Motor neuron (in vitro differentiated cells): ENCODE data around the gene GRB7. TPM values are rescaled to one million over a fixed set of nuclear protein-coding genes. Genes with fewer than 3 reads are reported as not detected.

Experiments
- ATAC-seq, 8 experiments: fragments of 200-7000 bp; cut with Tn5 transposase; replicated peaks in 6 of 8; 2 replicates each; pipeline ENCODE4 v1.8.0; 2021; ENCODE audit warnings: mild to moderate bottlenecking in 8 of 8, moderate library complexity in 8 of 8
- H3K27ac ChIP-seq, 2 donors: fragments of 250-450 bp; sonication (Bioruptor Pico); 2 replicates each; pipeline ENCODE4 v1.9.0; 2021; ENCODE audit warnings: antibody characterized with exemption in 2 of 2, mild to moderate bottlenecking in 2 of 2, moderate library complexity in 1 of 2
- H3K4me1 ChIP-seq, 2 donors: fragments of 250-450 bp; sonication (Bioruptor Pico); replicated peaks in 1 of 2; 2 replicates each; pipeline ENCODE4 v1.6.1; 2021; ENCODE audit warnings: antibody characterized with exemption in 2 of 2, mild to moderate bottlenecking in 2 of 2, moderate library complexity in 1 of 2
- H3K4me3 ChIP-seq, 5 donors: fragments of 250-450 bp; sonication (Bioruptor Pico); 2 replicates each; pipeline ENCODE4 v1.9.0; 2021; ENCODE audit warnings: antibody characterized with exemption in 5 of 5, mild to moderate bottlenecking in 5 of 5, moderate library complexity in 4 of 5
- WGBS, 10 experiments: fragments of 450-650 bp; shearing (Covaris generic); methylation state at CpG; one replicate each; pipeline ENCODE4 v1.0.0; 2022; 5-methylcytosine and 5-hydroxymethylcytosine counted together
- in situ Hi-C, 9 experiments: fragments of 400-800 bp; cut with MboI; loops; one replicate each; pipeline ENCODE4 v1.15.0; 2021; ENCODE audit warnings: low sequenced_read_pairs in 9 of 9, low pct_unique_long_range_greater_than_20kb in 2 of 9; ENCODE audit not compliant: unreplicated experiment in 9 of 9
- total RNA-seq, 8 experiments: library from RNA; unstranded; fragments of 300-600 nt; gene quantifications; 2 replicates each; pipeline versions ENCODE4 v1.2.3 to v1.2.4, GENCODE V29; 2022

GRB7 gene
- total RNA-seq, 8 experiments from 2014 or later: 0.83 to 2.6 (median 1.8) TPM; not detected in 3

GRCh38 chr17:39727556-39727955 lies 10.2 kb upstream of the GRB7 start:
- WGBS, 10 experiments: 60% methylated on average over 3 of the region's 10 CpGs; no CpG with 5 or more reads in 9 of the 10 experiments
- H3K4me1 ChIP-seq: peaks cover 0 to 4% of the 10 kb centered on the region in 2 donors
- ATAC-seq: no peak
- in situ Hi-C loops: loop anchor here in 1 of 9 experiments (25.0 kb wide), 1 partner anchor 115 kb away; the partner anchor contains the start of gene NEUROD2
- no peak overlapping the region for H3K4me3 ChIP-seq
- H3K27ac ChIP-seq: no peak overlapping the region

- peak overlapping the region; percentile 55 to 94 (median 83) for H3K4me3 ChIP-seq
- no peak for ATAC-seq
- in situ Hi-C loops: loop anchor here in 1 of 9 experiments (25.0 kb wide), 1 partner anchor 117 kb away; the partner anchor contains the start of gene NEUROD2
- no peak overlapping the region for H3K27ac ChIP-seq
- WGBS, 10 experiments: 37 to 85% (median 83%) methylated on average over 1 to 4 of the region's 6 CpGs; no CpG with 5 or more reads in 5 of the 10 experiments
- H3K4me1 ChIP-seq: peaks cover 0 to 4% of the 10 kb centered on the region in 2 donors
These were observed 8.4 kb upstream of the GRB7 start for GRCh38 chr17:39729280-39729851.

GRCh38 chr17:39730095-39730921 lies 7.4 kb upstream of the GRB7 start, which contains the start of gene MIEN1:
Gene MIEN1, minus strand, starts transcription at chr17:39730532. Its CDS starts 37 bp downstream, at chr17:39730495.
- peaks cover 0 to 4% of the 10 kb centered on the region in 2 donors for H3K4me1 ChIP-seq
- in situ Hi-C loops: loop anchor here in 1 of 9 experiments (25.0 kb wide), 1 partner anchor 118 kb away; the partner anchor contains the start of gene NEUROD2
- peak within 1 kb of the TSS; percentile 10 to 69 for H3K27ac ChIP-seq
- peak within 1 kb of the TSS; percentile 55 to 94 (median 83) for H3K4me3 ChIP-seq
- whole genome bisulfite sequencing, 10 experiments: 0 to 57% (median 2%) methylated on average over 1 to 13 of the region's 65 CpGs; no CpG with 5 or more reads in 2 of the 10 experiments
- ATAC-seq: peak; percentile 88 to 94 (median 90)

GRCh38 chr17:39732586-39732985 lies 5.2 kb upstream of the GRB7 start:
- Histone ChIP-seq H3K4me3 (no peak overlapping the region), H3K27ac (no peak overlapping the region), H3K4me1 (peaks cover 0 to 4% of the 10 kb centered on the region in 2 donors)
- 73 to 100% (median 93%) methylated on average over 3 of the region's 3 CpGs; no CpG with 5 or more reads in 1 of the 10 experiments for WGBS, 10 experiments
- in situ Hi-C loops: loop anchor here in 1 of 9 experiments (25.0 kb wide), 1 partner anchor 120 kb away; the partner anchor contains the start of gene NEUROD2
- ATAC-seq: no peak

- Histone ChIP-seq H3K4me3 (no peak overlapping the region), H3K27ac (no peak overlapping the region), H3K4me1 (peaks cover 8 to 24% of the 10 kb centered on the region in 2 donors)
- no peak for ATAC-seq
- in situ Hi-C loops: loop anchor here in 1 of 9 experiments (25.0 kb wide), 1 partner anchor 124 kb away; the partner anchor contains the start of gene NEUROD2
- WGBS, 10 experiments: 14 to 43% (median 30%) methylated on average over 1 of the region's 2 CpGs; no CpG with 5 or more reads in 6 of the 10 experiments
These were observed 1.9 kb upstream of the GRB7 start for GRCh38 chr17:39735882-39736281.

GRCh38 chr17:39736319-39737165 lies 1.2 kb upstream of the GRB7 start:
- ATAC-seq: peak in 3 of 8 experiments; percentile 23 to 64 (median 33)
- Histone ChIP-seq H3K4me3 (no peak overlapping the region), H3K4me1 (peaks cover 8 to 24% of the 10 kb centered on the region in 2 donors), H3K27ac (no peak overlapping the region)
- WGBS, 10 experiments: 42 to 78% (median 63%) methylated on average over 1 to 7 of the region's 10 CpGs
- in situ Hi-C loops: loop anchor here in 1 of 9 experiments (25.0 kb wide), 1 partner anchor 124 kb away; the partner anchor contains the start of gene NEUROD2

GRCh38 chr17:39737206-39737759 lies 455 bp upstream of the GRB7 start:
- Histone ChIP-seq H3K4me1 (peaks cover 8 to 24% of the 10 kb centered on the region in 2 donors), H3K27ac (no peak overlapping the region), H3K4me3 (no peak overlapping the region)
- WGBS, 10 experiments: 80 to 100% (median 83%) methylated on average over 1 to 2 of the region's 13 CpGs; no CpG with 5 or more reads in 7 of the 10 experiments
- ATAC-seq: no peak
- in situ Hi-C loops: loop anchor here in 1 of 9 experiments (25.0 kb wide), 1 partner anchor 125 kb away; the partner anchor contains the start of gene NEUROD2

- H3K27ac ChIP-seq: no peak overlapping the region
- WGBS, 10 experiments: no CpG with 5 or more reads among the region's 13 CpGs
- H3K4me1 ChIP-seq: peaks cover 8 to 24% of the 10 kb centered on the region in 2 donors
- in situ Hi-C loops: loop anchor here in 1 of 9 experiments (25.0 kb wide), 1 partner anchor 126 kb away; the partner anchor contains the start of gene NEUROD2
- H3K4me3 ChIP-seq: no peak overlapping the region
- peak in 6 of 8 experiments; percentile 26 to 44 (median 35) for ATAC-seq
These were observed 797 bp downstream of the GRB7 start for GRCh38 chr17:39738568-39738901.

GRCh38 chr17:39738983-39739884 lies 1.5 kb downstream of the GRB7 start:
- WGBS, 10 experiments: 4 to 20% methylated on average over 1 to 5 of the region's 32 CpGs; no CpG with 5 or more reads in 8 of the 10 experiments
- in situ Hi-C loops: loop anchor here in 1 of 9 experiments (25.0 kb wide), 1 partner anchor 127 kb away; the partner anchor contains the start of gene NEUROD2
- no peak overlapping the region for H3K4me3 ChIP-seq
- H3K4me1 ChIP-seq: peaks cover 8 to 24% of the 10 kb centered on the region in 2 donors
- no peak overlapping the region for H3K27ac ChIP-seq
- ATAC-seq: peak; percentile 9 to 72 (median 40)

GRCh38 chr17:39739885-39740356 lies 2.2 kb downstream of the GRB7 start:
- peak in 2 of 8 experiments; percentile 16 to 33 for ATAC-seq
- H3K27ac ChIP-seq: no peak overlapping the region
- peaks cover 8 to 24% of the 10 kb centered on the region in 2 donors for H3K4me1 ChIP-seq
- in situ Hi-C loops: loop anchor here in 1 of 9 experiments (25.0 kb wide), 1 partner anchor 128 kb away; the partner anchor contains the start of gene NEUROD2
- H3K4me3 ChIP-seq: no peak overlapping the region
- 59 to 80% methylated on average over 1 to 3 of the region's 9 CpGs; no CpG with 5 or more reads in 8 of the 10 experiments for WGBS, 10 experiments
